ENCODE results near the gene SPCS2. TPM values are rescaled to one million over a fixed set of nuclear protein-coding genes. Genes with fewer than 3 reads are reported as not detected.
"Not testable (repeated sequence)": the region's sequence is repeated elsewhere in the genome, so short reads cannot be mapped to it uniquely, and the experiment has no call there.

The SPCS2 gene
- total and polyA plus RNA-seq, 7 donors = 28.8 to 131 (median 46.5) TPM

GRCh38 chr11:74956397-74957015 lies 7.4 kb downstream of the SPCS2 start:
- peaks cover 0 to 48% (median 15%) of the 10 kb centered on the region in 4 donors for H3K4me1 ChIP-seq
- TF ChIP-seq POLR2A (IDR thresholded peaks at IDR 0.05) (no peak), EP300 (IDR thresholded peaks at IDR 0.05) (no peak), CTCF (IDR thresholded peaks at IDR 0.05) (no peak), POLR2AphosphoS5 (IDR thresholded peaks at IDR 0.05) (no peak)
- peak overlapping the region in 1 of 4 donors; percentile 6 for H3K27ac ChIP-seq
- H3K9me3 ChIP-seq = no peaks in the 10 kb centered on the region
- peaks cover 0 to 10% (median 0%) of the 10 kb centered on the region in 4 donors for H3K36me3 ChIP-seq
- DNase-seq = no peak
- no peaks in the 10 kb centered on the region for H3K27me3 ChIP-seq
- 76 to 81% methylated on average over 4 of the region's 4 CpGs for WGBS, 2 donors
- intact Hi-C loops (cut with DNase I) = no loop called here
- H3K4me3 ChIP-seq = no peak overlapping the region

- H3K9me3 ChIP-seq = no peaks in the 10 kb centered on the region
- no peak for TF ChIP-seq CTCF (IDR thresholded peaks at IDR 0.05)
- TF ChIP-seq POLR2A (IDR thresholded peaks at IDR 0.05) = no peak
- TF ChIP-seq EP300 (IDR thresholded peaks at IDR 0.05) = no peak
- no peak for TF ChIP-seq POLR2AphosphoS5 (IDR thresholded peaks at IDR 0.05)
- intact Hi-C loops (cut with DNase I) = no loop called here
- H3K27ac ChIP-seq = no peak overlapping the region
- 92 to 94% methylated on average over 1 of the region's 1 CpG for WGBS, 2 donors
- no peaks in the 10 kb centered on the region for H3K27me3 ChIP-seq
- no peak for DNase-seq
- no peak overlapping the region for H3K4me3 ChIP-seq
- H3K4me1 ChIP-seq = peaks cover 0 to 42% (median 15%) of the 10 kb centered on the region in 4 donors
- H3K36me3 ChIP-seq = peaks cover 0 to 4% (median 0%) of the 10 kb centered on the region in 4 donors
Observed at GRCh38 chr11:74957937-74958629, 9.0 kb downstream of the SPCS2 start.

- WGBS, 2 donors = 95 to 97% methylated on average over 6 of the region's 6 CpGs
- H3K9me3 ChIP-seq; H3K4me3 ChIP-seq; DNase-seq; H3K36me3 ChIP-seq; H3K27ac ChIP-seq; H3K27me3 ChIP-seq; intact Hi-C loops (cut with DNase I): not testable (repeated sequence)
- H3K4me1 ChIP-seq = peaks cover 0 to 50% (median 10%) of the 10 kb centered on the region in 4 donors
Observed at GRCh38 chr11:74960128-74960527, 11.1 kb downstream of the SPCS2 start.

- 83 to 94% methylated on average over 5 of the region's 5 CpGs for WGBS, 2 donors
- H3K9me3 ChIP-seq = no peaks in the 10 kb centered on the region
- DNase-seq = no peak
- no peak overlapping the region for H3K4me3 ChIP-seq
- TF ChIP-seq EP300 (IDR thresholded peaks at IDR 0.05) = no peak
- TF ChIP-seq POLR2A (IDR thresholded peaks at IDR 0.05) = no peak
- TF ChIP-seq POLR2AphosphoS5 (IDR thresholded peaks at IDR 0.05) = no peak
- no peak for TF ChIP-seq CTCF (IDR thresholded peaks at IDR 0.05)
- H3K36me3 ChIP-seq = peaks cover 0 to 62% (median 8%) of the 10 kb centered on the region in 4 donors
- H3K4me1 ChIP-seq = peaks cover 0 to 14% (median 0%) of the 10 kb centered on the region in 4 donors
- H3K27ac ChIP-seq = no peak overlapping the region
- intact Hi-C loops (cut with DNase I) = no loop called here
- no peaks in the 10 kb centered on the region for H3K27me3 ChIP-seq
Observed at GRCh38 chr11:74966651-74967050, 17.6 kb downstream of the SPCS2 start.

GRCh38 chr11:74970852-74971395 lies 21.9 kb downstream of the SPCS2 start:
- no peaks in the 10 kb centered on the region for H3K4me1 ChIP-seq
- no peak overlapping the region for H3K4me3 ChIP-seq
- peaks cover 0 to 87% (median 19%) of the 10 kb centered on the region in 4 donors for H3K36me3 ChIP-seq
- 75 to 87% methylated on average over 1 of the region's 1 CpG for WGBS, 2 donors
- TF ChIP-seq POLR2A (IDR thresholded peaks at IDR 0.05) (no peak), POLR2AphosphoS5 (IDR thresholded peaks at IDR 0.05) (no peak), CTCF (IDR thresholded peaks at IDR 0.05) (no peak), EP300 (IDR thresholded peaks at IDR 0.05) (no peak)
- H3K27me3 ChIP-seq = no peaks in the 10 kb centered on the region
- no peaks in the 10 kb centered on the region for H3K9me3 ChIP-seq
- no peak overlapping the region for H3K27ac ChIP-seq
- intact Hi-C loops (cut with DNase I) = no loop called here
- DNase-seq = no peak
